ENCODE data around the gene FOXG1.

FOXG1 gene

GRCh38 chr14:28767030-28767852 lies 654 bp downstream of the FOXG1 start:
- TF ChIP-seq, protein P1, sequence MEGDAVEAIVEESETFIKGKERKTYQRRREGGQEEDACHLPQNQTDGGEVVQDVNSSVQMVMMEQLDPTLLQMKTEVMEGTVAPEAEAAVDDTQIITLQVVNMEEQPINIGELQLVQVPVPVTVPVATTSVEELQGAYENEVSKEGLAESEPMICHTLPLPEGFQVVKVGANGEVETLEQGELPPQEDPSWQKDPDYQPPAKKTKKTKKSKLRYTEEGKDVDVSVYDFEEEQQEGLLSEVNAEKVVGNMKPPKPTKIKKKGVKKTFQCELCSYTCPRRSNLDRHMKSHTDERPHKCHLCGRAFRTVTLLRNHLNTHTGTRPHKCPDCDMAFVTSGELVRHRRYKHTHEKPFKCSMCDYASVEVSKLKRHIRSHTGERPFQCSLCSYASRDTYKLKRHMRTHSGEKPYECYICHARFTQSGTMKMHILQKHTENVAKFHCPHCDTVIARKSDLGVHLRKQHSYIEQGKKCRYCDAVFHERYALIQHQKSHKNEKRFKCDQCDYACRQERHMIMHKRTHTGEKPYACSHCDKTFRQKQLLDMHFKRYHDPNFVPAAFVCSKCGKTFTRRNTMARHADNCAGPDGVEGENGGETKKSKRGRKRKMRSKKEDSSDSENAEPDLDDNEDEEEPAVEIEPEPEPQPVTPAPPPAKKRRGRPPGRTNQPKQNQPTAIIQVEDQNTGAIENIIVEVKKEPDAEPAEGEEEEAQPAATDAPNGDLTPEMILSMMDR (conservative IDR thresholded peaks at IDR 0.05; ENCODE audit: low read depth, low read length): no peak
- no peak overlapping the region for H3K4me3 ChIP-seq (ENCODE audit: low read depth, low read length)
- no peak for DNase-seq (ENCODE audit: low read depth)

DNA sequence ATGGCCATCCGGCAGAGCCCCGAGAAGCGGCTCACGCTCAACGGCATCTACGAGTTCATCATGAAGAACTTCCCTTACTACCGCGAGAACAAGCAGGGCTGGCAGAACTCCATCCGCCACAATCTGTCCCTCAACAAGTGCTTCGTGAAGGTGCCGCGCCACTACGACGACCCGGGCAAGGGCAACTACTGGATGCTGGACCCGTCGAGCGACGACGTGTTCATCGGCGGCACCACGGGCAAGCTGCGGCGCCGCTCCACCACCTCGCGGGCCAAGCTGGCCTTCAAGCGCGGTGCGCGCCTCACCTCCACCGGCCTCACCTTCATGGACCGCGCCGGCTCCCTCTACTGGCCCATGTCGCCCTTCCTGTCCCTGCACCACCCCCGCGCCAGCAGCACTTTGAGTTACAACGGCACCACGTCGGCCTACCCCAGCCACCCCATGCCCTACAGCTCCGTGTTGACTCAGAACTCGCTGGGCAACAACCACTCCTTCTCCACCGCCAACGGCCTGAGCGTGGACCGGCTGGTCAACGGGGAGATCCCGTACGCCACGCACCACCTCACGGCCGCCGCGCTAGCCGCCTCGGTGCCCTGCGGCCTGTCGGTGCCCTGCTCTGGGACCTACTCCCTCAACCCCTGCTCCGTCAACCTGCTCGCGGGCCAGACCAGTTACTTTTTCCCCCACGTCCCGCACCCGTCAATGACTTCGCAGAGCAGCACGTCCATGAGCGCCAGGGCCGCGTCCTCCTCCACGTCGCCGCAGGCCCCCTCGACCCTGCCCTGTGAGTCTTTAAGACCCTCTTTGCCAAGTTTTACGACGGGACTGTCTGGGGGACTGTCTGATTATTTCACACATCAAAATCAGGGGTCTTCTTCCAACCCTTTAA lies 1.5 kb downstream of the FOXG1 start:
- H3K4me3 ChIP-seq (ENCODE audit: low read depth, low read length): no peak overlapping the region
- TF ChIP-seq, protein P1 (conservative IDR thresholded peaks at IDR 0.05; ENCODE audit: low read depth, low read length): no peak
- no peak for DNase-seq (ENCODE audit: low read depth)

- no peak overlapping the region for H3K4me3 ChIP-seq (ENCODE audit: low read depth, low read length)
- no peak for DNase-seq (ENCODE audit: low read depth)
- TF ChIP-seq, protein P1 (conservative IDR thresholded peaks at IDR 0.05; ENCODE audit: low read depth, low read length): no peak
Observed at GRCh38 chr14:28769276-28769880, 2.8 kb downstream of the FOXG1 start.

DNA sequence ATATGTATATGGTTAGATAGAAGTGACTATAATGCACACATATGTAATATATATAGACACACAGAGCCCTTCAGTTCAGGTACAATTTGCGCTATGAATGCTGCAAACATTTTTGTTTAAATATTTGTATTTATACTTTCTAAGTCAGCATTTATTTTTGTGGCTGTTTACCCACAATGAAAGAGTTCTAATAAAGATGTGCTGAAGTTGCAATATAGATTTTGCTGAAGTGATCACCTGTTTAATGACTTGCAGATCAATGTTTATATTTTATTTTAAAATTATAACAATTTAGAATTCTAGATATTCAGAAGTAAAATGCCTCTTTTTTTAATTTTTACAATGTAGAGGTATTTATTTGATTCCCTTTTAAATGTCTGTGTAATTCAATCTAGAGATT lies 3.5 kb downstream of the FOXG1 start:
- TF ChIP-seq, protein P1 (conservative IDR thresholded peaks at IDR 0.05; ENCODE audit: low read depth, low read length): no peak
- no peak overlapping the region for H3K4me3 ChIP-seq (ENCODE audit: low read depth, low read length)
- DNase-seq (ENCODE audit: low read depth): no peak

- TF ChIP-seq, protein P1 (conservative IDR thresholded peaks at IDR 0.05; ENCODE audit: low read depth, low read length): no peak
- no peak for DNase-seq (ENCODE audit: low read depth)
- no peak overlapping the region for H3K4me3 ChIP-seq (ENCODE audit: low read depth, low read length)
Observed at GRCh38 chr14:28770630-28771029, 4.0 kb downstream of the FOXG1 start.

DNA sequence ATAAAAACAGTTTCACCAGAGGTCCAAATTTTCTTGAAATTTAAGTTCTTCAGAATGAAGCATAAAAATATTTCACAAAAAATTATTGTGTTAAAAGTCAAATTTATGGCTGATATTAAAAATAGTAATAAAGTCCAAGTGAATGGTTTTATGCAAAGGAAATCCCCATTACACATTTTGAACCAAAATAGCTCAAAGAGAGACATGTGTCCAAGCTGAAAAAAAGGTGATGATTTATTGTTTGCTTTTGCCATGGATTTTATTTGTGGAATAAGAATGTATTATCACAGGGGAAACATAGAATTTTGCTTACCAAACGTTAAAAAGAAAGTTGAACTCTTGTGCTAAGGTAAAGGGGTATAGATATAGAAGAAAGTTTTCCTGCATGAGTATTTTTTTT lies 4.6 kb downstream of the FOXG1 start:
- H3K4me3 ChIP-seq (ENCODE audit: low read depth, low read length): no peak overlapping the region
- TF ChIP-seq, protein P1 (conservative IDR thresholded peaks at IDR 0.05; ENCODE audit: low read depth, low read length): no peak

More for the DNA sequence above, 4.6 kb downstream of the FOXG1 start:
- DNase-seq (ENCODE audit: low read depth): no peak

Data from choroid plexus epithelial cell (primary cell).